NCI-H2227 treated with DMSO at 0.1 percent for 48 hours (cell line): ENCODE data around the gene SCAMP1.
"Not testable (repeated sequence)": the region's sequence is repeated elsewhere in the genome, so short reads cannot be mapped to it uniquely, and the experiment has no call there.

Experiments used
- DNase-seq: peaks from one replicate; lab custom pipeline; 2025; lab: John Stamatoyannopoulos, UW

SCAMP1 gene

GRCh38 chr5:78429332-78429980, 69.0 kb downstream of the SCAMP1 start:
- no peak for DNase-seq

GRCh38 chr5:78430866-78431265, 70.4 kb downstream of the SCAMP1 start:
- DNase-seq, result no peak

GRCh38 chr5:78433972-78434371, 73.6 kb downstream of the SCAMP1 start:
- DNase-seq, result no peak

GRCh38 chr5:78447775-78448424, 87.5 kb downstream of the SCAMP1 start:
- DNase-seq, result no peak

- no peak for DNase-seq
Measured at GRCh38 chr5:78449103-78449502, 88.7 kb downstream of the SCAMP1 start.

GRCh38 chr5:78457507-78457906, 97.1 kb downstream of the SCAMP1 start:
- DNase-seq, result not testable (repeated sequence)

GRCh38 chr5:78458843-78459242, 98.4 kb downstream of the SCAMP1 start:
- DNase-seq, result no peak

- DNase-seq, result no peak
Measured at GRCh38 chr5:78467140-78467539, 106.7 kb downstream of the SCAMP1 start.

GRCh38 chr5:78467752-78468357, 107.4 kb downstream of the SCAMP1 start:
- peak; percentile 1 for DNase-seq

GRCh38 chr5:78471896-78472295, 111.5 kb downstream of the SCAMP1 start:
- DNase-seq, result no peak

- no peak for DNase-seq
Measured at GRCh38 chr5:78472469-78473106, 112.2 kb downstream of the SCAMP1 start.

GRCh38 chr5:78473751-78474150, 113.3 kb downstream of the SCAMP1 start:
- DNase-seq, result no peak

GRCh38 chr5:78475370-78475769, 115.0 kb downstream of the SCAMP1 start:
- no peak for DNase-seq

GRCh38 chr5:78476795-78477194, 116.4 kb downstream of the SCAMP1 start:
- no peak for DNase-seq

- DNase-seq, result no peak
Measured at GRCh38 chr5:78482948-78483347, 122.5 kb downstream of the SCAMP1 start.

- no peak for DNase-seq
Measured at GRCh38 chr5:78483809-78484521, 123.5 kb downstream of the SCAMP1 start.

GRCh38 chr5:78486218-78486617, 125.8 kb downstream of the SCAMP1 start:
- DNase-seq, result no peak

GRCh38 chr5:78487846-78488245, 127.4 kb downstream of the SCAMP1 start:
- no peak for DNase-seq

GRCh38 chr5:78490709-78491485, 130.5 kb downstream of the SCAMP1 start:
- DNase-seq, result no peak

- DNase-seq, result no peak
Measured at GRCh38 chr5:78492224-78492623, 131.8 kb downstream of the SCAMP1 start.

- no peak for DNase-seq
Measured at GRCh38 chr5:78492650-78493049, 132.2 kb downstream of the SCAMP1 start.

- DNase-seq, result no peak
Measured at GRCh38 chr5:78495800-78496199, 135.4 kb downstream of the SCAMP1 start.
